GM18526 (cell line): ENCODE measurements around the gene FBXL4.

ENCODE experiments used
- POLR2A ChIP-seq: IDR thresholded peaks from 3 replicates; pipeline ENCODE4 v1.6.1; 2011; ENCODE audit not compliant: insufficient read length; ENCODE audit errors: extremely low read depth

Gene FBXL4

GRCh38 chr6:98827295-98828159 lies 120.2 kb downstream of the FBXL4 start:
- no peak for TF ChIP-seq POLR2A

GRCh38 chr6:98825600-98826230 lies 122.0 kb downstream of the FBXL4 start:
- TF ChIP-seq POLR2A = no peak

GRCh38 chr6:98824902-98825599 lies 122.7 kb downstream of the FBXL4 start:
- no peak for TF ChIP-seq POLR2A

GRCh38 chr6:98824162-98824901 lies 123.4 kb downstream of the FBXL4 start:
- TF ChIP-seq POLR2A = no peak

- no peak for TF ChIP-seq POLR2A
These were observed 124.2 kb downstream of the FBXL4 start for GRCh38 chr6:98823428-98824161.

- no peak for TF ChIP-seq POLR2A
These were observed 125.9 kb downstream of the FBXL4 start for GRCh38 chr6:98821756-98822405.
